HepG2 (cell line): ENCODE data around the gene GINS2. TPM values are rescaled to one million over a fixed set of nuclear protein-coding genes. Genes with fewer than 3 reads are reported as not detected.
A peak's percentile ranks its signal among the peaks of the same experiment; 100 is the strongest.

ENCODE experiments used
- ATAC-seq: fragments of 200-7000 bp; cut with Tn5 transposase; 3 replicates; pipeline ENCODE4 v1.9.1; 2020; ENCODE audit warnings: mild to moderate bottlenecking, moderate library complexity
- BruUV-seq: library from RNA; stranded (reverse); fragments of 400-500 nt; replicated peaks from 2 replicates; lab custom pipeline; 2021; lab: Mats Ljungman, UMichigan
- CTCF ChIA-PET: fragments of 300-600 bp; formaldehyde crosslinking; extraction: SDS; loops from one replicate; lab custom pipeline; 2021; ENCODE audit warnings: low total read pairs, inconsistent platforms, low intra/inter-chr PET ratio; lab: Yijun Ruan, JAX
- POLR2A ChIA-PET: fragments of 350-600 bp; sonication (Branson Sonifier 250); formaldehyde crosslinking; loops from one replicate; lab custom pipeline; 2020; ENCODE audit warnings: antibody characterized with exemption, inconsistent platforms; lab: Yijun Ruan, JAX
- DNase-seq: peaks from one replicate; pipeline ENCODE4 v3.0.0-alpha.2; 2015; ENCODE audit warnings: low spot score
- FAIRE-seq: peaks from 3 replicates; lab custom pipeline; 2011; peaks lifted over from hg19 to GRCh38; lab: Jason Lieb, UNC
- H2AFZ ChIP-seq: one replicate; pipeline ENCODE4 v1.6.1; 2011; ENCODE audit warnings: low read length, inconsistent platforms
- H3K27ac ChIP-seq: fragments of 300-600 bp; 3 replicates; pipeline ENCODE4 v1.8.0; 2011; ENCODE audit warnings: mixed run types, mild to moderate bottlenecking, mixed read lengths, low read length, inconsistent platforms; ENCODE audit not compliant: insufficient read depth; ENCODE audit errors: extremely low read length
- H3K27me3 ChIP-seq, 2 experiments: fragments of 200-600 bp in 1 of 2; 2 replicates in 1 of 2; 3 replicates in 1 of 2; pipeline versions ENCODE4 v1.6.0 to v1.8.0; 2011; ENCODE audit warnings: low read length in 2 of 2, mild to moderate bottlenecking in 2 of 2, moderate library complexity in 2 of 2, inconsistent platforms in 1 of 2; ENCODE audit not compliant: insufficient read depth in 2 of 2, control insufficient read depth in 1 of 2
- H3K36me3 ChIP-seq, 2 experiments: fragments of 200-600 bp in 1 of 2; replicated peaks in 1 of 2; 2 replicates in 1 of 2; 3 replicates in 1 of 2; pipeline versions ENCODE4 v1.5.1 to v1.8.0; 2011; ENCODE audit warnings: low read length in 2 of 2, inconsistent platforms in 1 of 2; ENCODE audit not compliant: insufficient read depth in 2 of 2, control insufficient read depth in 1 of 2
- H3K4me1 ChIP-seq: 2 replicates; pipeline ENCODE4 v1.5.1; 2012; ENCODE audit warnings: low read length, inconsistent platforms; ENCODE audit not compliant: insufficient read depth
- H3K4me2 ChIP-seq: 2 replicates; pipeline ENCODE4 v1.6.0; 2011; ENCODE audit warnings: low read depth, low read length, inconsistent platforms
- H3K4me3 ChIP-seq, 3 experiments: fragments of 200-600 bp in 1 of 3; sonication (generic), shearing (Covaris generic) in 1 of 3; replicated peaks in 1 of 3; 2 replicates each; pipeline ENCODE4 v1.5.1; 2011 to 2016; ENCODE audit warnings: low read length in 3 of 3, inconsistent platforms in 2 of 3, low read depth in 2 of 3, mild to moderate bottlenecking in 2 of 3, control low read depth in 1 of 3, mixed read lengths in 1 of 3; ENCODE audit not compliant: insufficient read depth in 1 of 3
- H3K79me2 ChIP-seq: one replicate; pipeline ENCODE4 v1.6.1; 2011; ENCODE audit warnings: low read length, inconsistent platforms; ENCODE audit not compliant: insufficient read depth
- H3K9ac ChIP-seq: 2 replicates; pipeline ENCODE4 v1.6.0; 2011; ENCODE audit warnings: mild to moderate bottlenecking, low read depth, low read length, inconsistent platforms; ENCODE audit not compliant: insufficient read depth
- H3K9me3 ChIP-seq: 2 replicates; pipeline ENCODE4 v1.5.1; 2012; ENCODE audit warnings: mild to moderate bottlenecking, low read length
- H4K20me1 ChIP-seq: 2 replicates; pipeline ENCODE4 v1.6.0; 2011; ENCODE audit warnings: inconsistent platforms, mild to moderate bottlenecking, low read length, moderate library complexity; ENCODE audit not compliant: insufficient read depth
- AKAP8 ChIP-seq: sonication (generic); formaldehyde crosslinking; IDR thresholded peaks from 2 replicates; pipeline ENCODE4 v1.5.1; 2020; ENCODE audit warnings: mild to moderate bottlenecking, missing genetic modification reagents
- EED ChIP-seq: sonication (generic); formaldehyde crosslinking; IDR thresholded peaks from 2 replicates; pipeline ENCODE4 v1.5.0; 2020; ENCODE audit warnings: mild to moderate bottlenecking, missing genetic modification reagents
- KDM1A ChIP-seq: IDR thresholded peaks from 2 replicates; pipeline ENCODE4 v1.6.1; 2016; ENCODE audit warnings: missing compliant biosample characterization
- TBX2 ChIP-seq: sonication (generic); formaldehyde crosslinking; IDR thresholded peaks from 2 replicates; pipeline ENCODE4 v1.5.0; 2020; ENCODE audit warnings: missing genetic modification reagents, mild to moderate bottlenecking, borderline replicate concordance
- ZMYM3 ChIP-seq: sonication (generic); formaldehyde crosslinking; IDR thresholded peaks from 2 replicates; pipeline ENCODE4 v1.5.1; 2020; ENCODE audit warnings: mild to moderate bottlenecking, missing genetic modification reagents
- ZNF121 ChIP-seq: sonication (generic); formaldehyde crosslinking; IDR thresholded peaks from 2 replicates; pipeline ENCODE4 v1.5.0; 2020; ENCODE audit warnings: mild to moderate bottlenecking, missing genetic modification reagents
- ZNF382 ChIP-seq: sonication (generic); formaldehyde crosslinking; IDR thresholded peaks from 2 replicates; pipeline ENCODE4 v1.5.0; 2020; ENCODE audit warnings: missing genetic modification reagents, mild to moderate bottlenecking, borderline replicate concordance
- ZNF768 ChIP-seq: sonication (generic); formaldehyde crosslinking; IDR thresholded peaks from 2 replicates; pipeline ENCODE4 v1.4.0; 2020; ENCODE audit warnings: missing genetic modification reagents
- WGBS: methylation state at CpG from one replicate; pipeline ENCODE4 v1.1.6; 2017; ENCODE audit warnings: low lambda C conversion rate; 5-methylcytosine and 5-hydroxymethylcytosine counted together
- in situ Hi-C: cut with HindIII; loops from 2 replicates; pipeline ENCODE4 v1.10.0; 2017; ENCODE audit warnings: low pct_unique_long_range_greater_than_20kb; ENCODE audit not compliant: extremely low pct_ligation_motif_present
- intact Hi-C: fragments of 100-400 bp; cut with micrococcal nuclease; formaldehyde crosslinking; loops from one replicate; pipeline ENCODE4 v1.10.0; 2022; ENCODE audit not compliant: unreplicated experiment
- polyA plus RNA-seq, 8 experiments: library from polyadenylated mRNA; depleted of rRNA in 3 of 8; stranded (reverse) in 7 of 8; unstranded in 1 of 8; fragments of >200 nt; fragmentation: Illumina TruSeq in 4 of 8; extraction: Trizol in 4 of 8; gene quantifications; 2 replicates each; pipeline versions ENCODE4 v1.2.1 to v1.2.3, GENCODE V29; 2011 to 2016; ENCODE audit warnings: low read depth in 4 of 8, missing spikeins in 1 of 8, mixed read lengths in 1 of 8; ENCODE audit not compliant: insufficient read depth in 1 of 8
- total RNA-seq, 5 experiments: library from RNA; depleted of rRNA; stranded (reverse); fragments of >200 nt; fragmentation: Illumina TruSeq; extraction: Trizol; gene quantifications; 2 replicates each; pipeline ENCODE4 v1.2.3, GENCODE V29; 2016; ENCODE audit warnings: low read depth in 1 of 5
- TF ChIP-seq, protein P1 (sequence below): sonication (generic); formaldehyde crosslinking; IDR thresholded peaks from 2 replicates; pipeline ENCODE4 v1.4.0; 2020; ENCODE audit warnings: missing genetic modification reagents
- TF ChIP-seq, protein P2 (sequence below): sonication (generic); formaldehyde crosslinking; IDR thresholded peaks from 2 replicates; pipeline ENCODE4 v1.5.0; 2020; ENCODE audit warnings: mild to moderate bottlenecking, missing genetic modification reagents
- TF ChIP-seq, protein P3 (sequence below): sonication (generic); formaldehyde crosslinking; IDR thresholded peaks from 2 replicates; pipeline ENCODE4 v1.9.0; 2021; ENCODE audit warnings: mild to moderate bottlenecking, missing genetic modification reagents

GINS2 gene
- total and polyA plus RNA-seq, 2 of the 13 experiments (the other 11 are each of a cell fraction or from before 2014, with no cell fraction given), result 10.6 to 48.3 TPM

DNA sequence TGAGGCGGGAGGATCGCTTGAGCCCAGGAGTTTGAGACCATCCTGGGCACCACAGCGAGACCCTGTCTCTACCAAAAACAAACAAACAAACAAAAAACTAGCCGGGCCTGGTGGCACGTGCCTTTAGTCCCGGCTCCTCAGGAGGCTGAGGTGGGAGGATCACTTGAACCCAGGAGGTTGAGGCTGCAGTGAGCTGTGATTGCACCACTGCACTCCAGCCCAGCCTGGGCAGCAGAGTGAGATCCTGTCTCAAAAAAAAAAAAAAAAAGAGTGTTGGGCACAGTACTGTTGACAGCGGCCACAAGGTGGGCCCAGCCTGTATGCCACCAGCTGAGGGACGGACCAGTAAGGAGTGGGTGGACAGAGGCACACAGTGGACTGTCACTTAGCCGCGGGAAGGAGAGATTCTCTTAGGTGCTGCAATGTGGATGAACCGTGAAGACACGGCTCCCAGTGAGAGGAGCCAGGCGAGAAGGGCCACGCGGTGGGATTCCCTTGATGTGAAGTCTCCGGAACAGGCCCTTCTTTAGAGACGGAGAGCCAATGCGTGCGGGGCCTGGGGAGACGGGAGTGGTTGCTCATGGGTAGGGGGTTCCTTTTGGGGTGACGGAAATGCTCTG lies 44.6 kb downstream of the GINS2 start:
- FAIRE-seq, result no peak
- POLR2A ChIA-PET, result interaction anchor here (0.8 kb wide), 1 partner anchor 22 kb away, joined by 3 read pairs; no protein-coding TSS in a partner anchor
- no peak overlapping the region for H3K27ac ChIP-seq

More for the DNA sequence above, 44.6 kb downstream of the GINS2 start:
- no peak overlapping the region for H2AFZ ChIP-seq
- H3K9ac ChIP-seq, result no peak overlapping the region
- H3K36me3 ChIP-seq, result peaks cover 28 to 60% of the 10 kb centered on the region in 2 experiments; a peak in 4 of 5 replicates
- H4K20me1 ChIP-seq, result peaks cover 89% of the 10 kb centered on the region
- intact Hi-C loops, result no loop called here
- in situ Hi-C loops, result no loop called here
- no peak for ATAC-seq
- H3K9me3 ChIP-seq, result no peaks in the 10 kb centered on the region
- DNase-seq, result no peak
- H3K4me2 ChIP-seq, result no peak overlapping the region
- TF ChIP-seq ZMYM3 (CRISPR knock-in tag), result peak; percentile 30; the same call in 1 of the 2 replicates
- TF ChIP-seq, protein P1, sequence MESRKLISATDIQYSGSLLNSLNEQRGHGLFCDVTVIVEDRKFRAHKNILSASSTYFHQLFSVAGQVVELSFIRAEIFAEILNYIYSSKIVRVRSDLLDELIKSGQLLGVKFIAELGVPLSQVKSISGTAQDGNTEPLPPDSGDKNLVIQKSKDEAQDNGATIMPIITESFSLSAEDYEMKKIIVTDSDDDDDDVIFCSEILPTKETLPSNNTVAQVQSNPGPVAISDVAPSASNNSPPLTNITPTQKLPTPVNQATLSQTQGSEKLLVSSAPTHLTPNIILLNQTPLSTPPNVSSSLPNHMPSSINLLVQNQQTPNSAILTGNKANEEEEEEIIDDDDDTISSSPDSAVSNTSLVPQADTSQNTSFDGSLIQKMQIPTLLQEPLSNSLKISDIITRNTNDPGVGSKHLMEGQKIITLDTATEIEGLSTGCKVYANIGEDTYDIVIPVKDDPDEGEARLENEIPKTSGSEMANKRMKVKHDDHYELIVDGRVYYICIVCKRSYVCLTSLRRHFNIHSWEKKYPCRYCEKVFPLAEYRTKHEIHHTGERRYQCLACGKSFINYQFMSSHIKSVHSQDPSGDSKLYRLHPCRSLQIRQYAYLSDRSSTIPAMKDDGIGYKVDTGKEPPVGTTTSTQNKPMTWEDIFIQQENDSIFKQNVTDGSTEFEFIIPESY (CRISPR knock-in tag), result peak; percentile 57; the same call in 1 of the 2 replicates
- peak; percentile 50; the same call in 1 of the 2 replicates for TF ChIP-seq AKAP8 (CRISPR knock-in tag)
- no peak for TF ChIP-seq ZNF382 (CRISPR knock-in tag)
- TF ChIP-seq KDM1A (CRISPR knock-in tag), result 0 out of 2 replicates have a peak, but pooled peaks have one; percentile 18
- TF ChIP-seq, protein P2, sequence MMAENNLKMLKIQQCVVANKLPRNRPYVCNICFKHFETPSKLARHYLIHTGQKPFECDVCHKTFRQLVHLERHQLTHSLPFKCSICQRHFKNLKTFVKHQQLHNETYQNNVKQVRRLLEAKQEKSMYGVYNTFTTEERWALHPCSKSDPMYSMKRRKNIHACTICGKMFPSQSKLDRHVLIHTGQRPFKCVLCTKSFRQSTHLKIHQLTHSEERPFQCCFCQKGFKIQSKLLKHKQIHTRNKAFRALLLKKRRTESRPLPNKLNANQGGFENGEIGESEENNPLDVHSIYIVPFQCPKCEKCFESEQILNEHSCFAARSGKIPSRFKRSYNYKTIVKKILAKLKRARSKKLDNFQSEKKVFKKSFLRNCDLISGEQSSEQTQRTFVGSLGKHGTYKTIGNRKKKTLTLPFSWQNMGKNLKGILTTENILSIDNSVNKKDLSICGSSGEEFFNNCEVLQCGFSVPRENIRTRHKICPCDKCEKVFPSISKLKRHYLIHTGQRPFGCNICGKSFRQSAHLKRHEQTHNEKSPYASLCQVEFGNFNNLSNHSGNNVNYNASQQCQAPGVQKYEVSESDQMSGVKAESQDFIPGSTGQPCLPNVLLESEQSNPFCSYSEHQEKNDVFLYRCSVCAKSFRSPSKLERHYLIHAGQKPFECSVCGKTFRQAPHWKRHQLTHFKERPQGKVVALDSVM (CRISPR knock-in tag), result peak; percentile 84
- peak; percentile 36; the same call in 1 of the 2 replicates for TF ChIP-seq ZNF768 (CRISPR knock-in tag)
- TF ChIP-seq, protein P3, sequence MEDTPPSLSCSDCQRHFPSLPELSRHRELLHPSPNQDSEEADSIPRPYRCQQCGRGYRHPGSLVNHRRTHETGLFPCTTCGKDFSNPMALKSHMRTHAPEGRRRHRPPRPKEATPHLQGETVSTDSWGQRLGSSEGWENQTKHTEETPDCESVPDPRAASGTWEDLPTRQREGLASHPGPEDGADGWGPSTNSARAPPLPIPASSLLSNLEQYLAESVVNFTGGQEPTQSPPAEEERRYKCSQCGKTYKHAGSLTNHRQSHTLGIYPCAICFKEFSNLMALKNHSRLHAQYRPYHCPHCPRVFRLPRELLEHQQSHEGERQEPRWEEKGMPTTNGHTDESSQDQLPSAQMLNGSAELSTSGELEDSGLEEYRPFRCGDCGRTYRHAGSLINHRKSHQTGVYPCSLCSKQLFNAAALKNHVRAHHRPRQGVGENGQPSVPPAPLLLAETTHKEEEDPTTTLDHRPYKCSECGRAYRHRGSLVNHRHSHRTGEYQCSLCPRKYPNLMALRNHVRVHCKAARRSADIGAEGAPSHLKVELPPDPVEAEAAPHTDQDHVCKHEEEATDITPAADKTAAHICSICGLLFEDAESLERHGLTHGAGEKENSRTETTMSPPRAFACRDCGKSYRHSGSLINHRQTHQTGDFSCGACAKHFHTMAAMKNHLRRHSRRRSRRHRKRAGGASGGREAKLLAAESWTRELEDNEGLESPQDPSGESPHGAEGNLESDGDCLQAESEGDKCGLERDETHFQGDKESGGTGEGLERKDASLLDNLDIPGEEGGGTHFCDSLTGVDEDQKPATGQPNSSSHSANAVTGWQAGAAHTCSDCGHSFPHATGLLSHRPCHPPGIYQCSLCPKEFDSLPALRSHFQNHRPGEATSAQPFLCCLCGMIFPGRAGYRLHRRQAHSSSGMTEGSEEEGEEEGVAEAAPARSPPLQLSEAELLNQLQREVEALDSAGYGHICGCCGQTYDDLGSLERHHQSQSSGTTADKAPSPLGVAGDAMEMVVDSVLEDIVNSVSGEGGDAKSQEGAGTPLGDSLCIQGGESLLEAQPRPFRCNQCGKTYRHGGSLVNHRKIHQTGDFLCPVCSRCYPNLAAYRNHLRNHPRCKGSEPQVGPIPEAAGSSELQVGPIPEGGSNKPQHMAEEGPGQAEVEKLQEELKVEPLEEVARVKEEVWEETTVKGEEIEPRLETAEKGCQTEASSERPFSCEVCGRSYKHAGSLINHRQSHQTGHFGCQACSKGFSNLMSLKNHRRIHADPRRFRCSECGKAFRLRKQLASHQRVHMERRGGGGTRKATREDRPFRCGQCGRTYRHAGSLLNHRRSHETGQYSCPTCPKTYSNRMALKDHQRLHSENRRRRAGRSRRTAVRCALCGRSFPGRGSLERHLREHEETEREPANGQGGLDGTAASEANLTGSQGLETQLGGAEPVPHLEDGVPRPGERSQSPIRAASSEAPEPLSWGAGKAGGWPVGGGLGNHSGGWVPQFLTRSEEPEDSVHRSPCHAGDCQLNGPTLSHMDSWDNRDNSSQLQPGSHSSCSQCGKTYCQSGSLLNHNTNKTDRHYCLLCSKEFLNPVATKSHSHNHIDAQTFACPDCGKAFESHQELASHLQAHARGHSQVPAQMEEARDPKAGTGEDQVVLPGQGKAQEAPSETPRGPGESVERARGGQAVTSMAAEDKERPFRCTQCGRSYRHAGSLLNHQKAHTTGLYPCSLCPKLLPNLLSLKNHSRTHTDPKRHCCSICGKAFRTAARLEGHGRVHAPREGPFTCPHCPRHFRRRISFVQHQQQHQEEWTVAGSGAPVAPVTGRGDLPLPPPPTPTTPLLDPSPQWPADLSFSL (CRISPR knock-in tag), result no peak
- TF ChIP-seq EED (CRISPR knock-in tag), result no peak
- 0 out of 2 replicates have a peak, but pooled peaks have one; percentile 4 for TF ChIP-seq TBX2
- peak; percentile 78 for TF ChIP-seq ZNF121
- BruUV-seq, result no TSS peak
- H3K4me3 ChIP-seq, result no peak overlapping the region
- CTCF ChIA-PET, result no interaction called here
- H3K79me2 ChIP-seq, result peaks cover 43% of the 10 kb centered on the region
- H3K27me3 ChIP-seq, result no peaks in the 10 kb centered on the region
- H3K4me1 ChIP-seq, result peaks cover 31% of the 10 kb centered on the region
- WGBS, result 93% methylated on average over 21 of the region's 21 CpGs
